Activated T-cell treated with anti-CD3 and anti-CD28 coated beads for 48 hours (primary cell): ENCODE results near the gene PBX4.

Experiments used
- DNase-seq: peaks from one replicate; pipeline ENCODE4 v3.0.0-alpha.2; 2020; ENCODE audit warnings: low read depth

The PBX4 gene

GRCh38 chr19:19523177-19523576, 95.3 kb downstream of the PBX4 start:
- DNase-seq: no peak

GRCh38 chr19:19520989-19521388, 97.5 kb downstream of the PBX4 start:
- no peak for DNase-seq

- DNase-seq: no peak
Observed at GRCh38 chr19:19517235-19517619, 101.3 kb downstream of the PBX4 start.

- DNase-seq: peak; percentile 91
Observed at GRCh38 chr19:19515642-19516519, 102.6 kb downstream of the PBX4 start, which contains the start of gene NDUFA13. TSS of gene NDUFA13 (plus strand) at chr19:19516225. CDS start at chr19:19516239, 14 bp downstream.

GRCh38 chr19:19514881-19515641, 103.4 kb downstream of the PBX4 start, which contains the start of gene TSSK6:
TSS of gene TSSK6 (minus strand) at chr19:19515548. CDS start at chr19:19515427, 121 bp downstream.
- no peak for DNase-seq

GRCh38 chr19:19514215-19514657, 104.3 kb downstream of the PBX4 start:
- no peak for DNase-seq

- DNase-seq: no peak
Observed at GRCh38 chr19:19513682-19514081, 104.8 kb downstream of the PBX4 start.
